Subcutaneous adipose tissue (tissue), 4 donors: ENCODE results near the gene HSD3B1. TPM values are rescaled to one million over a fixed set of nuclear protein-coding genes. Genes with fewer than 3 reads are reported as not detected.

Experiments
- total RNA-seq, 4 donors: library from RNA; depleted of rRNA; stranded (reverse); fragments of >200 nt; gene quantifications; one replicate each; pipeline ENCODE4 v1.1.0, GENCODE V29; 2016
- TF ChIP-seq, protein P1 (sequence below): fragments of 450-650 bp; IDR thresholded peaks from one replicate; pipeline ENCODE4 v1.5.1; 2016; ENCODE audit warnings: low read depth, mild to moderate bottlenecking, control low read depth, antibody characterized with exemption, moderate library complexity

Gene HSD3B1
- total RNA-seq, result under 1 TPM in 1 of 4 donors, not detected in 3; 0.94 TPM

DNA sequence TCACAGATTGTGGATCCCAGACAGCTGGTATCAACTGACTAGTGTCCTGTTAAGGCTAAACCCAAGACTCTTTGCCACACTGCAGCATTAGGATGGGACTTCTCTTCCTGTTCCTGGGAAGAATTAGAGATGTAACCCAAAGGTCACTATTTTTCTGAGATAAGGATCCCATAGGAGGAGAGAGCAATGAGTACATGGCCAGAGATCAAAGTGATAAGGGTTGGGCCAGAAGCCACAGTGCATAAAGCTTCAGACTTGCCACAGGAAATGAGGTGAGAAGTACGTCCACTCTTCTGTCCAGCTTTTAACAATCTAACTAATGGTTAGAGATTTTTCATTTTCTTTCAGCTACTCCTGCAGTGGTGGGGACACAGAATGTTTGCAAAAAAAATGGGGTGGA lies at the start of gene HSD3B1:
HSD3B1 (plus strand) TSS at position 270 of the 400 bp plus-strand sequence. CDS start 267 bp downstream, outside the sequence.
- TF ChIP-seq, protein P1, sequence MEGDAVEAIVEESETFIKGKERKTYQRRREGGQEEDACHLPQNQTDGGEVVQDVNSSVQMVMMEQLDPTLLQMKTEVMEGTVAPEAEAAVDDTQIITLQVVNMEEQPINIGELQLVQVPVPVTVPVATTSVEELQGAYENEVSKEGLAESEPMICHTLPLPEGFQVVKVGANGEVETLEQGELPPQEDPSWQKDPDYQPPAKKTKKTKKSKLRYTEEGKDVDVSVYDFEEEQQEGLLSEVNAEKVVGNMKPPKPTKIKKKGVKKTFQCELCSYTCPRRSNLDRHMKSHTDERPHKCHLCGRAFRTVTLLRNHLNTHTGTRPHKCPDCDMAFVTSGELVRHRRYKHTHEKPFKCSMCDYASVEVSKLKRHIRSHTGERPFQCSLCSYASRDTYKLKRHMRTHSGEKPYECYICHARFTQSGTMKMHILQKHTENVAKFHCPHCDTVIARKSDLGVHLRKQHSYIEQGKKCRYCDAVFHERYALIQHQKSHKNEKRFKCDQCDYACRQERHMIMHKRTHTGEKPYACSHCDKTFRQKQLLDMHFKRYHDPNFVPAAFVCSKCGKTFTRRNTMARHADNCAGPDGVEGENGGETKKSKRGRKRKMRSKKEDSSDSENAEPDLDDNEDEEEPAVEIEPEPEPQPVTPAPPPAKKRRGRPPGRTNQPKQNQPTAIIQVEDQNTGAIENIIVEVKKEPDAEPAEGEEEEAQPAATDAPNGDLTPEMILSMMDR, result no peak

DNA sequence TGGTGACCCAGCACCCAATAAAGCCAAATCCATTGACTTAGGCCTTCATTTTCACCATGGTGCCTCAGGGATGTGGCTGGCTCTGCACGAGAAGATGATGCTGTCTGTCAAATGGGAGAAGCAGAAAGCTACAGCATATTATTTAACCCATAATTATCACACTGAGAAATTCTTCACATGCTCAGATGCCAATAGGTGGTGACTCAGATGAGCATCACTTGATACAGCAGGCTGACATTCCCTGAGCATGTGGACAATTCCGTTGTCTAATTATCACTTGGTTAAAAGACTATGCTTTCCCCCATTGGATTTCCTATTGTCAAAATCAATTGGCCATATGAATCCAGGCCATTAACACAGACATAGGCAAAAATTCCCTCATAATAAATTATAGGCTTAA lies 44.0 kb upstream of the HSD3B1 start:
- TF ChIP-seq, protein P1, result no peak

DNA sequence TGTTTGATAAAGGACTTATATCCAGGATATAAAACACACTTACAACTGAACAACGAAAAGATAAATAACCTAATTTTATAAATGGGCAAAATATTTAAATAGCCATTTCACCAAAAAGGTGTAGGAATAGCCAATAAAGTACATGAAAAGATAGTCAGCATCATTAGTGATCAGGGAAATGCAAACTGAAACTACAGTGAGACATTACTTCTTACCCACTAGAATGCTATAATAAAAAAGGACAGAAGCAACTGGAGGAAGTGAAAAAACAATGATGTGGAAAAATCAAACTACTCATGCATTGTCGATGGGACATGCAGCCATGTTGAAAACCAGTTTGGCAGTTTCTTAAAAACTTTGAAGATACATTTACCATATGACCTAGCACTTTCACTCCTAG lies 43.4 kb upstream of the HSD3B1 start:
- TF ChIP-seq, protein P1, result no peak

DNA sequence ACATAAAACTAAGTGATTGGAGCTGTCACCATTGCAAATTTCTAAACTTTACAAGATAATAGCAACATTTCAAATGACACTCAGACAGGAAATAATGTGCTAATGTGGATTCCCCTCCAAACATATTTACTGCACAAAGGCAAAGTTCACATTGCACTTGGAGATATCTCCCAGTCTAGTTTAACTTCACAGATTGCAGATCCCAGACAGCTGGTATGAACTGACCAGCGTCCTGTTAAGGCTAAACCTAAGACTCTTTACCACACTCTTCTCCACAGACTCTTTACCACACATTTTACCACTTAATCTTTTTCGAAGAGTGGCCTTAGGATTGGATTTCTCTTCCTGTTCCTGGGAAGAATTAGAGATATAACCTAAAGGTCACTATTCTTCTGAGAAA lies 40.6 kb upstream of the HSD3B1 start:
- TF ChIP-seq, protein P1, result no peak

DNA sequence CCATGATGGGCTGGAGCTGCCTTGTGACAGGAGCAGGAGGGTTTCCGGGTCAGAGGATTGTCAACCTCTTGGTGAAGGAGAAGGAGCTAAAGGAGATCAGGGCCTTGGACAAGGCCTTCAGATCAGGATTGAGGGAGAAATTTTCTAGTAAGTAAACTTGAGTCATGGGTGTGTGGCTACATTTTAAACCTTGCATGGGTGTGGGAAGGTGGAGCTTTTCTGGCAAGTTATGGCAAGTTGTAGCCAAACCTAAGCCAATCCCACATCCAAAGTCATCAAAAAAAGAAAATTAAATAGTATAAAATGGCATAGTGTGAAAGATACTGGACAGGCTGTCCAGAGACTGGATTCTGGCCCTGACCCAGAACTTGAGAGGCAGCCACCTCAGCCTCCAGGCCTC lies 39.8 kb upstream of the HSD3B1 start:
- TF ChIP-seq, protein P1, result no peak

DNA sequence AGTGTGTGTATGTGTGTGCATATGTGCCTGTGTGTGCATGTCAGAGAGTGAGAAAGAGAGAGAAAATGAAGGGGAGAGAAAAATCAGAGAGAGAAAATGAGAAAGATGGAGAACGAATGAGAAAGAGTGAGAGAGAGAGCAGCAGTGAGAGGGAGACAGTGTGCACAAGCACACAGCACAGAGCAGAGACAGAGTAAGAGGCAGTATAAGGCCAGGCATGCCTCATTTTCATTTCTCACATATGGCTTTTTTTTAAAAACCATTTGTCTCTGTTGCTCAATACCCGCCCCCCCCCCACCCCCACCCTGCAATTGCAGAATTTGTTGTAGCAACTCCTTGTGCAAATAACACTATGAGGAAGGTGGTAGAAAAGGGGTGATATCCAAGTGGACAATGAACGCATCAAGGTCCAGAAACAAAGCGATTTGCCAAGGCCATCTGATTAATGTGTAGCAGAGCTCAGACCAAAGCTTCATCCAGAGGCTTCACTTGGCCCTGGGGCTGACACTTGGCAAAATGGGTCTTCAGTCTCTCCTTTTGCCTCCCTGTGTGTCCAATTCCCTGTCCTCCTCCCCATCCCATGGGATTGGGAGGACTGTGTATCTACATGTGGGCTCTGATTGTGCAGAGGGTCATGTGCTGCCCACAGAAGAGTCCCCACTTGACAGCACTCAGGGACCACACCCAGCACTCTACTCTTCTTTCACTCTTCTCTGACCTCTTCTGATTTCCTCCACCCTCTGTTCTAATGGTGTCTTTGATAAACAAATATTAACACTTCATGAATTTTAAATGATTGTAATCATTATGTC lies 38.9 kb upstream of the HSD3B1 start:
- TF ChIP-seq, protein P1, result no peak

DNA sequence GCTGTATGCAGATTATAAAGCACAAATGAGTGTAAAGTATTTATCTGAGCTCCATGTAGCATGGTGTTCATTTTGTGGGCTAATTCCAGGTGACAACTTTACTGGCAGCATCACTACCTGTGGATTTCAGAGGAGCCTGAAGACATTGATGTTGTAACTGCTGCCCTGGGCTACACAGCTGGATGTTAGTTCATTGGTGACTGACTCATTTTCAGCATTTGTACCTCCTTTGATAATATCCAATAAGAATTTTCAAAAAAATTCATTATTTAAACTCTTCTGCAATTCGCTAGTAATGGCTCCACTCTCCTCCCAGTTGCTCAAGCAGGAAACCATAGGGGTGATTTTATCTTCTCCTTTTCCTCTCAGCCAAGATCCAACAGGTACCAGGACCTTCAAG lies 37.3 kb upstream of the HSD3B1 start:
- TF ChIP-seq, protein P1, result no peak
